ENCODE data around the gene PLEKHM3. TPM values are rescaled to one million over a fixed set of nuclear protein-coding genes. Genes with fewer than 3 reads are reported as not detected.

PLEKHM3 gene
- total RNA-seq, 4 donors from 2014 or later = 19.1 to 26.5 (median 24.0) TPM

GRCh38 chr2:207810200-207810788 is 215.0 kb downstream of the PLEKHM3 start:
- TF ChIP-seq CTCF (IDR thresholded peaks at IDR 0.05) (no peak), POLR2A (IDR thresholded peaks at IDR 0.05) (no peak), EP300 (IDR thresholded peaks at IDR 0.05; ENCODE audit: low read depth) (no peak), POLR2AphosphoS5 (IDR thresholded peaks at IDR 0.05) (no peak)
- H3K36me3 ChIP-seq = no peaks in the 10 kb centered on the region
- H3K27ac ChIP-seq = peak overlapping the region; percentile 71 to 87 (median 82)
- DNase-seq = no peak
- no peaks in the 10 kb centered on the region for H3K9me3 ChIP-seq
- H3K4me3 ChIP-seq = peak overlapping the region in 1 of 4 donors; percentile 35
- in situ Hi-C loops (cut with MboI; ENCODE audit: low pct_ligation_motif_present in 1 of 4, low pct_unique_long_range_greater_than_20kb in 1 of 4, low sequenced_read_pairs in 3 of 4) = no loop called here
- H3K4me1 ChIP-seq = peaks cover 6 to 37% (median 20%) of the 10 kb centered on the region in 4 donors
- no peaks in the 10 kb centered on the region for H3K27me3 ChIP-seq
- 86 to 100% methylated on average over 3 to 4 of the region's 4 CpGs for WGBS, 2 donors (ENCODE audit: low coverage in 1 of 2)
- intact Hi-C loops (cut with DNase I; ENCODE audit: low total_unique reads) = no loop called here

- Histone ChIP-seq H3K4me3 (no peak overlapping the region), H3K9me3 (no peaks in the 10 kb centered on the region), H3K4me1 (peaks cover 6 to 40% (median 20%) of the 10 kb centered on the region in 4 donors), H3K36me3 (no peaks in the 10 kb centered on the region), H3K27me3 (no peaks in the 10 kb centered on the region), H3K27ac (no peak overlapping the region)
- TF ChIP-seq POLR2AphosphoS5 (IDR thresholded peaks at IDR 0.05) = no peak
- no peak for TF ChIP-seq EP300 (IDR thresholded peaks at IDR 0.05; ENCODE audit: low read depth)
- no peak for TF ChIP-seq CTCF (IDR thresholded peaks at IDR 0.05)
- TF ChIP-seq POLR2A (IDR thresholded peaks at IDR 0.05) = no peak
- in situ Hi-C loops (cut with MboI; ENCODE audit: low pct_ligation_motif_present in 1 of 4, low pct_unique_long_range_greater_than_20kb in 1 of 4, low sequenced_read_pairs in 3 of 4) (no loop called here), intact Hi-C loops (cut with DNase I; ENCODE audit: low total_unique reads) (no loop called here)
- WGBS, 2 donors (ENCODE audit: low coverage in 1 of 2) = 90 to 100% methylated on average over 1 to 6 of the region's 6 CpGs
- no peak for DNase-seq
Observed at GRCh38 chr2:207808119-207808518, 217.2 kb downstream of the PLEKHM3 start.

GRCh38 chr2:207807516-207807915 is 217.8 kb downstream of the PLEKHM3 start:
- in situ Hi-C loops (cut with MboI; ENCODE audit: low pct_ligation_motif_present in 1 of 4, low pct_unique_long_range_greater_than_20kb in 1 of 4, low sequenced_read_pairs in 3 of 4) (no loop called here), intact Hi-C loops (cut with DNase I; ENCODE audit: low total_unique reads) (no loop called here)
- no peak overlapping the region for H3K27ac ChIP-seq
- no peaks in the 10 kb centered on the region for H3K9me3 ChIP-seq
- TF ChIP-seq CTCF (IDR thresholded peaks at IDR 0.05) = no peak
- TF ChIP-seq POLR2A (IDR thresholded peaks at IDR 0.05) = no peak
- TF ChIP-seq EP300 (IDR thresholded peaks at IDR 0.05; ENCODE audit: low read depth) = no peak
- no peak for TF ChIP-seq POLR2AphosphoS5 (IDR thresholded peaks at IDR 0.05)
- WGBS, 2 donors (ENCODE audit: low coverage in 1 of 2) = 65 to 80% methylated on average over 4 to 5 of the region's 5 CpGs
- no peak overlapping the region for H3K4me3 ChIP-seq
- peaks cover 4 to 37% (median 19%) of the 10 kb centered on the region in 4 donors for H3K4me1 ChIP-seq
- DNase-seq = no peak
- no peaks in the 10 kb centered on the region for H3K36me3 ChIP-seq
- H3K27me3 ChIP-seq = no peaks in the 10 kb centered on the region

GRCh38 chr2:207805566-207806226 is 219.6 kb downstream of the PLEKHM3 start:
- intact Hi-C loops (cut with DNase I; ENCODE audit: low total_unique reads) = no loop called here
- peaks cover 0 to 26% (median 16%) of the 10 kb centered on the region in 4 donors for H3K4me1 ChIP-seq
- in situ Hi-C loops (cut with MboI; ENCODE audit: low pct_ligation_motif_present in 1 of 4, low pct_unique_long_range_greater_than_20kb in 1 of 4, low sequenced_read_pairs in 3 of 4) = no loop called here
- H3K9me3 ChIP-seq = no peaks in the 10 kb centered on the region
- no peaks in the 10 kb centered on the region for H3K27me3 ChIP-seq
- no peaks in the 10 kb centered on the region for H3K36me3 ChIP-seq
- 23 to 57% methylated on average over 4 to 5 of the region's 5 CpGs for WGBS, 2 donors (ENCODE audit: low coverage in 1 of 2)
- TF ChIP-seq POLR2A (IDR thresholded peaks at IDR 0.05) = no peak
- TF ChIP-seq EP300 (IDR thresholded peaks at IDR 0.05; ENCODE audit: low read depth) = no peak
- TF ChIP-seq CTCF (IDR thresholded peaks at IDR 0.05) = no peak
- TF ChIP-seq POLR2AphosphoS5 (IDR thresholded peaks at IDR 0.05) = no peak
- no peak overlapping the region for H3K4me3 ChIP-seq
- H3K27ac ChIP-seq = peak overlapping the region in 1 of 4 donors; percentile 0
- DNase-seq = no peak

All from transverse colon (tissue), 4 donors.